H1 (cell line): ENCODE results near the gene ORC3. TPM values are rescaled to one million over a fixed set of nuclear protein-coding genes. Genes with fewer than 3 reads are reported as not detected.

ENCODE experiments used
- CTCF ChIA-PET: fragments of 300-600 bp; sonication (Branson Sonifier 250); formaldehyde crosslinking; loops from one replicate; lab custom pipeline; 2021; ENCODE audit not compliant: partially characterized antibody; lab: Charles Lee
- POLR2A ChIA-PET: fragments of 300-600 bp; sonication (Branson Sonifier 250); formaldehyde crosslinking; loops from one replicate; lab custom pipeline; 2021; ENCODE audit warnings: inconsistent platforms; ENCODE audit not compliant: partially characterized antibody; lab: Charles Lee
- DNase-seq, 2 experiments: peaks; one replicate each; pipeline versions ENCODE4 v3.0.0 to v3.0.0-alpha.2; 2010 to 2022; ENCODE audit warnings: low spot score in 2 of 2, low read depth in 1 of 2, mixed read lengths in 1 of 2
- FAIRE-seq: peaks from 2 replicates; lab custom pipeline; 2011; peaks lifted over from hg19 to GRCh38; lab: Jason Lieb, UNC
- H2AFZ ChIP-seq: 2 replicates; pipeline ENCODE4 v1.8.1; 2012; ENCODE audit warnings: low read length, inconsistent platforms
- H2AK5ac ChIP-seq: 2 replicates; pipeline ENCODE4 v1.6.1; 2013; ENCODE audit warnings: low read depth, low read length
- H2BK120ac ChIP-seq: replicated peaks from 2 replicates; pipeline ENCODE3; 2013; ENCODE audit warnings: low read depth, low read length, inconsistent platforms
- H2BK12ac ChIP-seq: 2 replicates; pipeline ENCODE4 v1.6.1; 2013; ENCODE audit warnings: low read depth, low read length
- H2BK15ac ChIP-seq: 2 replicates; pipeline ENCODE4 v1.6.1; 2013; ENCODE audit warnings: low read length
- H2BK20ac ChIP-seq: 2 replicates; pipeline ENCODE4 v1.6.1; 2013; ENCODE audit warnings: low read length
- H2BK5ac ChIP-seq: 2 replicates; pipeline ENCODE4 v1.6.1; 2013; ENCODE audit warnings: low read depth, low read length
- H3K14ac ChIP-seq: 2 replicates; pipeline ENCODE4 v1.6.1; 2013; ENCODE audit warnings: inconsistent platforms; ENCODE audit not compliant: insufficient read length
- H3K18ac ChIP-seq: 2 replicates; pipeline ENCODE4 v1.6.1; 2013; ENCODE audit warnings: low read length; ENCODE audit errors: extremely low read depth
- H3K23ac ChIP-seq: 2 replicates; pipeline ENCODE4 v1.6.1; 2013; ENCODE audit warnings: inconsistent platforms; ENCODE audit not compliant: insufficient read length
- H3K23me2 ChIP-seq: 2 replicates; pipeline ENCODE4 v1.6.1; 2013; ENCODE audit warnings: low read depth, low read length
- H3K27ac ChIP-seq: 2 replicates; pipeline ENCODE4 v1.6.1; 2011; ENCODE audit warnings: low read depth, low read length, inconsistent platforms
- H3K27me3 ChIP-seq, 4 experiments: replicated peaks in 1 of 4; 1 replicate in 1 of 4; 2 replicates in 3 of 4; pipeline versions ENCODE4 v1.6.1 to v1.8.1; 2011 to 2013; ENCODE audit warnings: low read length in 3 of 4, mild to moderate bottlenecking in 3 of 4, inconsistent platforms in 2 of 4, mixed read lengths in 2 of 4, moderate library complexity in 1 of 4; ENCODE audit not compliant: control insufficient read depth in 3 of 4, insufficient read depth in 3 of 4; ENCODE audit errors: extremely low read depth in 1 of 4
- H3K36me3 ChIP-seq, 4 experiments: 2 replicates each; pipeline versions ENCODE4 v1.6.1 to v1.8.1; 2011 to 2013; ENCODE audit warnings: mild to moderate bottlenecking in 4 of 4, low read length in 3 of 4, moderate library complexity in 2 of 4, control low read depth in 1 of 4, inconsistent platforms in 1 of 4; ENCODE audit not compliant: insufficient read depth in 4 of 4, control insufficient read depth in 2 of 4
- H3K4ac ChIP-seq: replicated peaks from 2 replicates; pipeline ENCODE3; 2013; ENCODE audit warnings: low read length, low read depth, mixed read lengths, inconsistent platforms; ENCODE audit not compliant: insufficient read length
- H3K4me1 ChIP-seq, 4 experiments: replicated peaks in 1 of 4; 1 replicate in 1 of 4; 2 replicates in 3 of 4; pipeline versions ENCODE4 v1.6.1 to v1.8.1; 2011 to 2013; ENCODE audit warnings: low read length in 3 of 4, inconsistent platforms in 2 of 4, mixed read lengths in 1 of 4; ENCODE audit not compliant: insufficient read depth in 4 of 4, control insufficient read depth in 3 of 4
- H3K4me2 ChIP-seq, 2 experiments: 2 replicates each; pipeline versions ENCODE4 v1.6.1 to v1.8.1; 2011 to 2013; ENCODE audit warnings: low read depth in 2 of 2, low read length in 2 of 2, control low read depth in 1 of 2, inconsistent platforms in 1 of 2, mild to moderate bottlenecking in 1 of 2; ENCODE audit not compliant: insufficient read depth in 1 of 2
- H3K4me3 ChIP-seq, 4 experiments: fragments of 200-600, 300-600 bp in 1 of 4; sonication (generic), shearing (Covaris generic), sonication (Bioruptor Twin) in 1 of 4; 2 replicates each; pipeline versions ENCODE4 v1.5.1 to v1.8.1; 2011 to 2016; ENCODE audit warnings: low read length in 4 of 4, low read depth in 3 of 4, control low read depth in 2 of 4, inconsistent platforms in 2 of 4, mild to moderate bottlenecking in 2 of 4, mixed read lengths in 1 of 4, moderate library complexity in 1 of 4; ENCODE audit not compliant: insufficient read depth in 2 of 4; ENCODE audit errors: extremely low read depth in 1 of 4
- H3K56ac ChIP-seq: replicated peaks from 2 replicates; pipeline ENCODE3; 2013; ENCODE audit warnings: low read depth, mild to moderate bottlenecking, mixed read lengths, low read length, inconsistent platforms; ENCODE audit not compliant: insufficient read length
- H3K79me1 ChIP-seq: 2 replicates; pipeline ENCODE4 v1.6.1; 2013; ENCODE audit warnings: low read depth, low read length, control low read depth
- H3K79me2 ChIP-seq, 2 experiments: 2 replicates each; pipeline versions ENCODE4 v1.6.1 to v1.8.1; 2012 to 2013; ENCODE audit warnings: low read length in 2 of 2, mild to moderate bottlenecking in 2 of 2, inconsistent platforms in 1 of 2; ENCODE audit not compliant: insufficient read depth in 2 of 2, control insufficient read depth in 1 of 2
- H3K9ac ChIP-seq, 4 experiments: replicated peaks in 1 of 4; 1 replicate in 1 of 4; 2 replicates in 3 of 4; pipeline versions ENCODE4 v1.6.1 to v1.8.1; 2011 to 2013; ENCODE audit warnings: low read depth in 3 of 4, low read length in 3 of 4, control low read depth in 2 of 4, mild to moderate bottlenecking in 2 of 4, moderate library complexity in 2 of 4, inconsistent platforms in 1 of 4; ENCODE audit errors: extremely low read depth in 1 of 4
- H3K9me3 ChIP-seq, 2 experiments: 2 replicates each; pipeline versions ENCODE4 v1.6.1 to v1.8.1; 2012 to 2013; ENCODE audit warnings: mild to moderate bottlenecking in 2 of 2, moderate library complexity in 2 of 2, control low read depth in 1 of 2, inconsistent platforms in 1 of 2, low read depth in 1 of 2, low read length in 1 of 2, mixed read lengths in 1 of 2; ENCODE audit not compliant: insufficient read depth in 2 of 2
- H4K20me1 ChIP-seq, 2 experiments: replicated peaks in 1 of 2; 2 replicates each; pipeline versions ENCODE3 to v1.8.1; 2011 to 2013; ENCODE audit warnings: inconsistent platforms in 2 of 2, low read length in 2 of 2, mild to moderate bottlenecking in 1 of 2; ENCODE audit not compliant: insufficient read depth in 2 of 2, control insufficient read depth in 1 of 2
- H4K5ac ChIP-seq: 2 replicates; pipeline ENCODE4 v1.6.1; 2013; ENCODE audit warnings: low read length, low read depth, mixed read lengths, inconsistent platforms; ENCODE audit not compliant: insufficient read length
- H4K8ac ChIP-seq: 2 replicates; pipeline ENCODE4 v1.8.0; 2013; ENCODE audit warnings: mild to moderate bottlenecking, moderate library complexity, low read length, inconsistent platforms; ENCODE audit not compliant: insufficient read depth; ENCODE audit errors: extremely low read depth
- H4K91ac ChIP-seq: replicated peaks from 2 replicates; pipeline ENCODE3; 2013; ENCODE audit warnings: low read length, mixed read lengths, inconsistent platforms; ENCODE audit not compliant: insufficient read length
- CHD2 ChIP-seq: IDR thresholded peaks from 2 replicates; pipeline ENCODE4 v1.6.1; 2012; ENCODE audit warnings: low read length, improper control_type of control experiment
- CTBP2 ChIP-seq: IDR thresholded peaks from 2 replicates; pipeline ENCODE4 v1.7.0; 2011; ENCODE audit warnings: borderline replicate concordance, mild to moderate bottlenecking, moderate library complexity, mixed read lengths, low read length; ENCODE audit not compliant: insufficient read depth, insufficient read length
- EGR1 ChIP-seq: IDR thresholded peaks from 2 replicates; pipeline ENCODE4 v1.6.1; 2011; ENCODE audit warnings: low read depth, low read length, borderline replicate concordance
- KDM1A ChIP-seq: fragments of 200-600, 300-600 bp; sonication (generic); IDR thresholded peaks from 2 replicates; pipeline ENCODE4 v1.7.1; 2016; ENCODE audit warnings: mild to moderate bottlenecking, low read length, borderline replicate concordance
- NRF1 ChIP-seq: IDR thresholded peaks from 2 replicates; pipeline ENCODE4 v1.6.1; 2011; ENCODE audit warnings: mild to moderate bottlenecking, low read depth, low read length, improper control_type of control experiment
- POLR2AphosphoS5 ChIP-seq: IDR thresholded peaks from 2 replicates; pipeline ENCODE4 v1.6.1; 2011; ENCODE audit warnings: low read depth, low read length
- TBP ChIP-seq: IDR thresholded peaks from 2 replicates; pipeline ENCODE4 v1.6.1; 2011; ENCODE audit warnings: low read depth, low read length, improper control_type of control experiment
- WGBS, 2 experiments: shearing (Covaris generic) in 1 of 2; methylation state at CpG; one replicate each; pipeline versions ENCODE4 v1.1.6 to v1.1.7; 2013 to 2015; ENCODE audit warnings: low lambda C conversion rate in 2 of 2, mixed read lengths in 2 of 2, inconsistent platforms in 1 of 2, low coverage in 1 of 2, missing lambda C conversion rate in 1 of 2; ENCODE audit not compliant: insufficient replicate concordance in 2 of 2, insufficient coverage in 1 of 2, insufficient read length in 1 of 2; ENCODE audit errors: extremely low coverage in 1 of 2, missing lambda C conversion rate in 1 of 2; 5-methylcytosine and 5-hydroxymethylcytosine counted together
- polyA plus RNA-seq, 7 experiments: library from polyadenylated mRNA; depleted of rRNA in 3 of 7; stranded (reverse) in 5 of 7; unstranded in 2 of 7; fragments of >200 nt in 5 of 7; fragments of 200-250 nt in 2 of 7; gene quantifications; 1 replicate in 5 of 7; 2 replicates in 1 of 7; 4 replicates in 1 of 7; pipeline versions ENCODE4 v1.2.1 to v1.2.3, GENCODE V29; 2011 to 2013; ENCODE audit warnings: missing spikeins in 2 of 7, mixed read lengths in 2 of 7
- total RNA-seq: library from RNA; stranded (reverse); fragmentation: NEBNext Ultra II Directional; extraction: Animal tissue kit (Norgen Biotek cat#: 25700); gene quantifications from 2 replicates; pipeline ENCODE4 v1.2.1, GENCODE V29; 2021

ORC3 gene
- total and polyA plus RNA-seq, 2 of the 8 experiments (the other 6 are each of a cell fraction or from before 2014, with no cell fraction given) = 35.9 to 60.9 TPM

DNA sequence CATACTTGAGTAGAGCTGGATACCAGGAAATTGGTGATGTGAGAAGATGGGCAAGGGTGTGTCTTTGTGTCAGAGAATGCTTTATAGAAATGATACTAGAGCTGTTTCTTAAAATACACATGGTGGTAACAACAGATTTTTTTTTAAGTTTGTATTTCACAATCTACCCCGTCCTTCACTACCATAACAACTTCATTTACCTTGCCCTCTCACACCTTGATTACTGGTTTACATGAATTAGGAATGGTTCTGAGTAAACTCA, 45.5 kb upstream of the ORC3 start:
- Histone ChIP-seq H3K23ac (no peak overlapping the region), H3K9ac (no peak overlapping the region), H4K8ac (no peak overlapping the region), H3K56ac (no peak overlapping the region), H4K5ac (no peak overlapping the region), H2BK20ac (no peak overlapping the region), H3K27ac (no peak overlapping the region), H2AFZ (no peak overlapping the region), H3K79me1 (no peaks in the 10 kb centered on the region), H3K18ac (no peak overlapping the region), H3K4me2 (no peak overlapping the region), H4K91ac (no peak overlapping the region), H3K27me3 (no peaks in the 10 kb centered on the region), H3K14ac (no peak overlapping the region), H3K9me3 (no peaks in the 10 kb centered on the region), H2BK120ac (no peak overlapping the region), H2AK5ac (no peak overlapping the region), H3K4me3 (no peak overlapping the region), H2BK12ac (no peak overlapping the region), H2BK15ac (no peak overlapping the region), H4K20me1 (no peaks in the 10 kb centered on the region), H3K4me1 (no peaks in the 10 kb centered on the region), H2BK5ac (no peak overlapping the region), H3K4ac (no peak overlapping the region), H3K23me2 (no peaks in the 10 kb centered on the region), H3K79me2 (no peaks in the 10 kb centered on the region), H3K36me3 (peaks cover 0 to 48% (median 11%) of the 10 kb centered on the region in 4 experiments; a peak in 4 of 8 replicates)
- WGBS, 2 experiments = 95% methylated on average over 1 of the region's 1 CpG; no CpG with 5 or more reads in 1 of the 2 experiments
- ChIA-PET POLR2A (interaction anchor here (0.7 kb wide), 1 partner anchor 832 kb away, joined by 3 read pairs; no protein-coding TSS in a partner anchor), CTCF (no interaction called here)
- no peak for FAIRE-seq
- no peak for DNase-seq
- TF ChIP-seq NRF1 = no peak
- TF ChIP-seq CHD2 = no peak
- TF ChIP-seq KDM1A = no peak
- no peak for TF ChIP-seq TBP
- TF ChIP-seq CTBP2 = no peak
- no peak for TF ChIP-seq POLR2AphosphoS5
- TF ChIP-seq EGR1 = no peak
